GM19025 (cell line): ENCODE measurements around the gene GCN1.

Experiments used
- ATAC-seq: cut with Tn5 transposase; IDR thresholded peaks from one replicate; pipeline ENCODE4 v1.9.1; 2021; ENCODE audit warnings: mild to moderate bottlenecking, low read depth, moderate library complexity; ENCODE audit not compliant: unreplicated experiment

GCN1 gene

DNA sequence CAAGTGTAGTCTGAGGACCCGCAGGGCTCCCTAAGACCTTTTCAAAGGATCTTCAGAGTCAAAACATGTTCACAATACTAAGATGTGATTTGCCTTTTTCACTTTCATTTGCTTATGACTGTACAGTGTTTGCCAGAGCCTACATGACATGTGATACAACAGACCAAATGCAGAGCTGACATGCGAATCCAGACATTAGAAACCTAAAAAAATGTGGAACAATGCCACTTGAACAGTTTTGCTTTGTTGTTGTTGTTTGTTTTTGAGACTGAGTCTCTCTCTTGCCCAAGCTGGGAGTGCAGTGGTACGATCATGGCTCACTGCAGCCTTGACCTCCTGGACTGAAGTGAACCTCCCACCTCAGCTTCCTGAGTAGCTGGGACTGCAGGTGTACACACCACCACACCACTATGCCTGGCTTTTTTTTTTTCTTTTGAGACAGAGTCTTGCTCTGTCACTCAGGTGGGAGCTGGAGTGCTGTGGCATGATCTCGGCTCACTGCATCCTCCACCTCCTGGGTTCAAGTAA lies 72.7 kb downstream of the GCN1 start:
- peak; percentile 31 for ATAC-seq

GRCh38 chr12:120121343-120121742 lies 73.2 kb downstream of the GCN1 start:
- no peak for ATAC-seq

GRCh38 chr12:120119271-120119973 lies 75.1 kb downstream of the GCN1 start:
- ATAC-seq, result no peak

DNA sequence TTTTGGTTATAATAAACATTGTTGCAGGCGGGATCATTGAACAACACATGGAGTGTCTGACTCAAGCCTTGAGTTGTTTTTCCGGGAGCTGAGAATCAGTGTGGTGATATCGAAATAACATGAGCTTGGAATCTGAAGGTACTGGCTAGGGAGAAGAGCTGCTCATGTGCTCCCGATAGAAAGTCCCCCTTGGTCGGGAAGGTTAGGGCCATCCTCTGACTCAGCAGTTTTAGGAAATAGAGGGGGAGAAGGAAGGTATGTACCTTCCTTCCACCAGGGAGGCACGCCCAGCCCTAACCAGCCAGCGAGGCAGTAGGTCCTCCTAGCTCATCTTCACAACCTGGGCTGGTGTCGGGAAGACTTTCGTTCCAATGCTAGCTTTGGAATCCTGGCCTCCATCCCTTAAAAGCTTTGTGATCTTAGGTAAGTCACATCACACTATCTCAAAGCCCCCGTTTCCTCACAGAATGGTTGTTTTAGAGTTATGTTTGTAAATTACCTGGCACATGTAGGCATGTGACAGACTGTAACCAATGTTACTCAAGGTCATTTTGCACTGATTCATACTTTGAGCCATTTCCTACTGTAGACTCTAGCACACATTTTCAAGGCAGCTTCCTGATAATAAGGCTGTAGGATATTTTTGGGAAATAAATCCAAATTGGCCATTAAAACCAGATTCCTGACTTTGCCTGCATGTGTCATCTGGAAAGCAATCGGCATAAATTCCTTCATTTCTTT lies 76.0 kb downstream of the GCN1 start:
- no peak for ATAC-seq

GRCh38 chr12:120117961-120118320 lies 76.6 kb downstream of the GCN1 start:
- no peak for ATAC-seq

- peak; percentile 47 for ATAC-seq
These were observed 77.5 kb downstream of the GCN1 start for GRCh38 chr12:120116792-120117651.

GRCh38 chr12:120116441-120116791 lies 78.1 kb downstream of the GCN1 start, which contains the start of gene RAB35:
RAB35 (minus strand) TSS chr12:120116753; CDS start chr12:120116650, 103 bp downstream.
- ATAC-seq, result peak; percentile 5

GRCh38 chr12:120115692-120116440 lies 78.6 kb downstream of the GCN1 start:
- peak; percentile 2 for ATAC-seq

- ATAC-seq, result no peak
These were observed 79.4 kb downstream of the GCN1 start for GRCh38 chr12:120115066-120115465.

DNA sequence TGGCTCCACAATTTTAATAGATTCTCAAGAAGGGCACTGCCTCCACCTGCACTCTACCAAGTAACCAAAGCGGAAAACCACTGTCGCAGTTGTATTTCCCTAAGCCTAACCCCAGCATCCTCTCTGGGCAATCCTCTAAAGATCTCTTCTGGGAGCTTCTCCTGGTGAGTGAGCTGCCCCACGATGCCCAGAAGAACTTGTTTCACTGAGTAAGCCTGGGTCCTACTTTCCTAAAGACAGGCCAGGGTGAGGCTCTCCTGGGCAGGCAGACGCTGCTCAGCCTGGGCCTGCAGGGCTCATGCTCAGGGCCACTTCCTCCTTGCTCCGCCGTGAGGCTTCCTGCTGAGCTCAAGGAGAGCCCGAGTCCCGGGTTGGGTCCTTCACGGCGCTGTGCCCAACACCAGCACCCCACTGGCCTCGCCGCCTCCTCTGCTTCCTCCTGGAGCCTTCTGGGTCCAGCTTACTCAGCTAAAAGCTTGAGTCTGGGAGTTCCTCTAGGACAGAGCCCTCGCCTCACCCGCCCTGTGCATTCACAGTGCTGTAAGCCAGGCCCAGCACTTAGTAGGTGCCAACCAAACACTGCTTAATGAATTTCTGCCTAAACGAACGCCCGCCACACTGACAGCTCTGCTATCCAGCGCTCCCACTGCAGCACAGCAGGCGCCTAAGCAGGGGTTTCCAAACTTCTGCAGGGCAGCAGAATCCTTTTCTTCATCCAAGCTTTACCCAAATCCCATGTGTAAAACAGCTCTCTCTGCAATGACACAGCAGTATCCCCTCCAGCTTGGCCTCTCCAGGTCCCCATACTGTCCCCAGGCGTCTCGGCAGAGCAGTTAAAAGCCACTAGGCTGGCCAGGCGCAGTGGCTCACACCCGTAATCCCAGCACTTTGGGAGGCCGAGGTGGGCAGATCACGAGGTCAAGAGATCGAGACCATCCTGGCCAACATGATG lies 83.7 kb downstream of the GCN1 start:
- ATAC-seq, result peak; percentile 68

- no peak for ATAC-seq
These were observed 84.8 kb downstream of the GCN1 start for GRCh38 chr12:120109570-120110267.

- ATAC-seq, result no peak
These were observed 88.4 kb downstream of the GCN1 start for GRCh38 chr12:120106151-120106550.

DNA sequence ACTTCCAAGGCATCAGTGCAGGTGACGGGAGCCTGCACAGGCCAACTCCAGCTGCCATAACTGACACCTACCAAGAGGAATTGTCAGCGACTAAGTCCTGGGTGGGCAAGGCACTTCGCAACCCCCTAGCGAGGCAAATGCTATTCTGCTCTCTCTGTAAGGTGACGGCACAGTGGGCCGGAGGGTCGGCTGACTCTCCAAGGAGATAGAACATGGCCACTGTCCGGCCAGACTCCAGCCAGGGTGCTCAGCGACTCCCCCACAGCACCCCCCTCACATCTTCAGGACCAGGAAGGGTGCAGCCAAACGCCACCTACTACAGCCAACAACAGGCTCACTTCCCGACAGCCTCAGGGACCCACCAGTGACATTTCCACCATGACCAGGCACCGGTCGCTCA lies 91.1 kb downstream of the GCN1 start:
- ATAC-seq, result no peak

DNA sequence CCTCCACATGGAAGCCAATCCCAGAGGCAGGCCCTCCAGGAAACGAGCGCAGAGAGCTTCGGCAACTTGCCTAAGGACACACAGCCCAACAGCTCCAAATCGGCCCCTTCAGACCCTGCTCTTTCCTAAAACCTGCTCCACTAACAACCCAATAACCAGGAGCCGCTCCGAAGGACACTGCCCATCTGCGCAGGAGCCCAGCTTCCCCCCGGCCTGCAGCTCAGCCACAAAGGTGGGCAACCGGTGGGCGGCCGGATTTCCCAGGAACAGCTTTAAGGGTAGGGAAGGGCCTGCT lies 91.5 kb downstream of the GCN1 start:
- ATAC-seq, result no peak

DNA sequence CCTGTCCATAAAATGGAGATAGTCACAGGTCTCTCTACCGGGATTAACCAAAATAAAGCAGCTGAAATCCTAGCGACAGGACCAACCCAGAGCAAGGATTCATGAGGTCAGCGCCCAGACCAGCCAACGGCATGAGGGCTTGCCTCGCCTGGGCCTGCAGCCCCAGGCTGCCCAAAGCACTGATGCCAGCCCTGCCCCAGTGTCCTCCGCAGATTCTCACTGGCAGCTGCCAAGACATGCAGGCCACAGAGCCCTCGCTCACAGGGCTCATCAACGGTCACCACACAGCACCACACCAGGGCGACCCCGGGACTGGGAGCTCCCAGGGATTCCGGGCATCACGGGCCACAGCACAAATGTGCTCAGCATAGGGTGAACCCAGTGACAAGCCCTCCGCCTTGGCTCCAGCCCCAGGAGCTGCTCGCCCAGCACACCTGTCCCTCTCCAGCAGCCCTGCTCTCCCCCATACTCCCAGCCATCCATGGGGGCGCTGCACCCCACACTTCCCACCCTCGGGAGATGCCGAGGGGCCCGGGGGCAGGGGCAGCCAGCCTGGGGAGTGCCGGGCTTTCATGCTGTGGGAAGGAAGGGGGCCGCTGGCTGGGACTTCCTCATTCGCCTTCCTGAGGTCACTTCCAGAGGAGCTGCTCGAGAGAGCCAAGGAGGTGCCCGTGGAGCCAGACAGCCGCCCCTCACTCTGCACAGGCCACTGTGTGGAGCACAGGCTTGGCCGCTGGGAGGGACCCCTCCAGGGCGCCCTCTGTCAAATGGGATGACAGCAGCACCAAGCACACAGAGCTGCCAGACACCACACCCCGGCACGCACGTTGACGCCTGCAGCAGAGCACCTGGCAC lies 92.1 kb downstream of the GCN1 start:
- no peak for ATAC-seq

- no peak for ATAC-seq
These were observed 92.9 kb downstream of the GCN1 start for GRCh38 chr12:120101617-120102016.

DNA sequence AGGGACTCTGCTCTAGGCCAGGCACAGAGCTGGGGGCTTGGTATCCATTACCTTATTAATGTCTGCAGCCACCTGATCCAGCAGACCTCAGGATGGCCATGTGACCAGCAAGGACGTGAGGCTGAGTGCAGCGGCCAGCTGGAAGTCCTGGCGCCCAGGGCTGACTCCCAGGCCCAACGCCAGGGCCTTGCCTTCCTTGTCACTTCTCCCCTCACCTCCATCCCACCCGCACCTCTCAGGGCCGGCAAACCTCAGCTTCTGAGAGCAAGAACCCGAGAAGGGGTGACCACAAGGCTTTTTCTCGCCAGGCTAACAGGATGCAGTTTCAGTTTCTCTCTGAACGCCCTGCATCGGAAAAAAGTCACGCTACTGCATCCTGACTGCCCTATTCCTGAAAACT lies 93.3 kb downstream of the GCN1 start:
- ATAC-seq, result no peak

DNA sequence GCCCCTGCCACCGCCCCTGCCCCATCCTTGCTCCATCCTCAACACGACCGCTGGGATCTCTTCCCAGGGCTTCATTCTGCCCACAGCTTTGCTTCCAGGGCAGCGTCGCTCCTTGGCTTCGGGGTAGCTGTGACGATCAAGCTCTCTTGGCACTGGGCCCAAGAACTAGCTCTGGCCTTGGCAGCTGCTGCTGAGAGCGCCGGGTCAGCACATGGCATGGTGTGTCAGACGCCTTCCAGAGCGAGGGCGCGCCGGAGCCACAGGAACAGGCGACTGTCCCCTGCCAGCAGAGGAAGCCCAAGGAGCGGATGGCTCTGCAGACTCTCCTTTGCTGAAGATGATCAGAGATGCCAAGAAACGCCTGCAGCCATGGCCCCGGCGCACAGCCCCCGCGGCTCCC lies 93.9 kb downstream of the GCN1 start:
- ATAC-seq, result no peak
